Neural progenitor cell (in vitro differentiated cells): ENCODE measurements around the gene UNC80.

Source experiments
- CTCF ChIP-seq: fragments of 200-600 bp; sonication (generic); IDR thresholded peaks from 2 replicates; pipeline ENCODE4 v1.5.1; 2017; ENCODE audit warnings: antibody characterized with exemption, mild to moderate bottlenecking
- EZH2 ChIP-seq: fragments of 200-600 bp; sonication (generic); IDR thresholded peaks from 2 replicates; pipeline ENCODE4 v1.6.1; 2017; ENCODE audit warnings: antibody characterized with exemption, mild to moderate bottlenecking, moderate library complexity

- TF ChIP-seq EZH2 (no peak), CTCF (no peak)
These were observed 18.6 kb upstream of the UNC80 start for GRCh38 chr2:209753020-209753419.
